ENCODE data around the gene MTCL1. TPM values are rescaled to one million over a fixed set of nuclear protein-coding genes. Genes with fewer than 3 reads are reported as not detected.

The MTCL1 gene
- total RNA-seq, 6 experiments from 2014 or later: 1.4 to 7.4 (median 3.6) TPM

- DNase-seq: no peak
- 73% methylated on average over 2 of the region's 3 CpGs for WGBS (ENCODE audit: insufficient coverage, low coverage, low lambda C conversion rate, missing lambda C conversion rate)
- no peak overlapping the region for H3K27ac ChIP-seq
- ATAC-seq: no peak
- no peaks in the 10 kb centered on the region for H3K27me3 ChIP-seq
- no peaks in the 10 kb centered on the region for H3K36me3 ChIP-seq
- H3K9me3 ChIP-seq: no peaks in the 10 kb centered on the region
- peaks cover 0 to 5% (median 0%) of the 10 kb centered on the region in 4 donors for H3K4me1 ChIP-seq
- intact Hi-C loops (cut with DNase I): no loop called here
- no peak overlapping the region for H3K4me3 ChIP-seq
- TF ChIP-seq POLR2A (IDR thresholded peaks at IDR 0.05) (no peak), CTCF (IDR thresholded peaks at IDR 0.05) (no peak)
These were observed 158.1 kb downstream of the MTCL1 start for GRCh38 chr18:8863427-8863826.

- Histone ChIP-seq H3K36me3 (no peaks in the 10 kb centered on the region), H3K9me3 (no peaks in the 10 kb centered on the region), H3K27me3 (no peaks in the 10 kb centered on the region), H3K4me3 (no peak overlapping the region), H3K27ac (no peak overlapping the region), H3K4me1 (no peaks in the 10 kb centered on the region)
- ATAC-seq: no peak
- no peak for TF ChIP-seq CTCF (IDR thresholded peaks at IDR 0.05)
- no peak for TF ChIP-seq POLR2A (IDR thresholded peaks at IDR 0.05)
- 75% methylated on average over 3 of the region's 4 CpGs for WGBS (ENCODE audit: insufficient coverage, low coverage, low lambda C conversion rate, missing lambda C conversion rate)
- no peak for DNase-seq
- intact Hi-C loops (cut with DNase I): no loop called here
These were observed 160.6 kb downstream of the MTCL1 start for GRCh38 chr18:8865934-8866333.

- H3K4me3 ChIP-seq: no peak overlapping the region
- DNase-seq: no peak
- H3K9me3 ChIP-seq: no peaks in the 10 kb centered on the region
- H3K27ac ChIP-seq: no peak overlapping the region
- ATAC-seq: no peak
- intact Hi-C loops (cut with DNase I): no loop called here
- TF ChIP-seq POLR2A (IDR thresholded peaks at IDR 0.05) (no peak), CTCF (IDR thresholded peaks at IDR 0.05) (no peak)
- 80% methylated on average over 1 of the region's 1 CpG for WGBS (ENCODE audit: insufficient coverage, low coverage, low lambda C conversion rate, missing lambda C conversion rate)
- no peaks in the 10 kb centered on the region for H3K4me1 ChIP-seq
- H3K27me3 ChIP-seq: no peaks in the 10 kb centered on the region
- H3K36me3 ChIP-seq: no peaks in the 10 kb centered on the region
These were observed 161.3 kb downstream of the MTCL1 start for GRCh38 chr18:8866679-8867078.

GRCh38 chr18:8868276-8868675 lies 162.9 kb downstream of the MTCL1 start:
- no peaks in the 10 kb centered on the region for H3K36me3 ChIP-seq
- no peaks in the 10 kb centered on the region for H3K27me3 ChIP-seq
- no peaks in the 10 kb centered on the region for H3K9me3 ChIP-seq
- ATAC-seq (peak in 1 of 4 donors; percentile 13), DNase-seq (no peak)
- H3K4me1 ChIP-seq: no peaks in the 10 kb centered on the region
- 34% methylated on average over 2 of the region's 4 CpGs for WGBS (ENCODE audit: insufficient coverage, low coverage, low lambda C conversion rate, missing lambda C conversion rate)
- intact Hi-C loops (cut with DNase I): no loop called here
- no peak overlapping the region for H3K4me3 ChIP-seq
- TF ChIP-seq POLR2A (IDR thresholded peaks at IDR 0.05) (no peak), CTCF (IDR thresholded peaks at IDR 0.05) (no peak)
- H3K27ac ChIP-seq: no peak overlapping the region

Data from right lobe of liver (tissue), 6 donors.